Neuron (in vitro differentiated cells): Measurements from ENCODE around the gene ITGAX.

Experiments
- H2AFZ ChIP-seq: one replicate; pipeline ENCODE4 v1.6.1; 2013; ENCODE audit warnings: low read depth, mild to moderate bottlenecking, inconsistent platforms, low read length, moderate library complexity
- H3K27me3 ChIP-seq: one replicate; pipeline ENCODE4 v1.6.1; 2013; ENCODE audit warnings: low read length; ENCODE audit not compliant: insufficient read depth
- H3K36me3 ChIP-seq: one replicate; pipeline ENCODE4 v1.6.1; 2013; ENCODE audit warnings: low read length; ENCODE audit not compliant: insufficient read depth
- H3K4me1 ChIP-seq: one replicate; pipeline ENCODE4 v1.6.1; 2013; ENCODE audit warnings: low read length; ENCODE audit not compliant: insufficient read depth
- H3K4me3 ChIP-seq: 2 replicates; pipeline ENCODE4 v1.5.1; 2013; ENCODE audit warnings: mild to moderate bottlenecking, low read length, moderate library complexity
- H3K9me3 ChIP-seq: one replicate; pipeline ENCODE4 v1.6.1; 2013; ENCODE audit warnings: low read length

ITGAX gene

GRCh38 chr16:31429314-31429713 lies 74.3 kb downstream of the ITGAX start:
- H3K4me3 ChIP-seq, result no peak overlapping the region
- H3K4me1 ChIP-seq, result no peaks in the 10 kb centered on the region
- no peaks in the 10 kb centered on the region for H3K9me3 ChIP-seq
- H3K27me3 ChIP-seq, result peaks cover 13% of the 10 kb centered on the region
- no peak overlapping the region for H2AFZ ChIP-seq
- H3K36me3 ChIP-seq, result no peaks in the 10 kb centered on the region

GRCh38 chr16:31429796-31430195 lies 74.8 kb downstream of the ITGAX start:
- no peaks in the 10 kb centered on the region for H3K36me3 ChIP-seq
- peaks cover 13% of the 10 kb centered on the region for H3K27me3 ChIP-seq
- no peaks in the 10 kb centered on the region for H3K4me1 ChIP-seq
- H3K9me3 ChIP-seq, result no peaks in the 10 kb centered on the region
- no peak overlapping the region for H3K4me3 ChIP-seq
- no peak overlapping the region for H2AFZ ChIP-seq

GRCh38 chr16:31430380-31431052 lies 75.5 kb downstream of the ITGAX start:
- Histone ChIP-seq H3K4me3 (no peak overlapping the region), H2AFZ (no peak overlapping the region), H3K36me3 (no peaks in the 10 kb centered on the region), H3K9me3 (no peaks in the 10 kb centered on the region), H3K4me1 (no peaks in the 10 kb centered on the region), H3K27me3 (peaks cover 13% of the 10 kb centered on the region)
